Tibial nerve (tissue), 3 donors: ENCODE measurements around the gene EPSTI1.

Experiments used
- POLR2A ChIP-seq, 2 donors: fragments of 450-650 bp; IDR thresholded peaks; one replicate each; pipeline ENCODE4 v1.6.1; 2017; ENCODE audit warnings: antibody characterized with exemption in 2 of 2, mild to moderate bottlenecking in 2 of 2, moderate library complexity in 2 of 2
- TF ChIP-seq, protein P1 (sequence below), 5 experiments: fragments of 200-600 bp in 3 of 5; fragments of 450-650 bp in 2 of 5; sonication (generic) in 3 of 5; IDR thresholded peaks; one replicate each; pipeline ENCODE4 v1.5.1; 2016 to 2019; ENCODE audit warnings: antibody characterized with exemption in 5 of 5, mild to moderate bottlenecking in 3 of 5, moderate library complexity in 2 of 5

DNA sequence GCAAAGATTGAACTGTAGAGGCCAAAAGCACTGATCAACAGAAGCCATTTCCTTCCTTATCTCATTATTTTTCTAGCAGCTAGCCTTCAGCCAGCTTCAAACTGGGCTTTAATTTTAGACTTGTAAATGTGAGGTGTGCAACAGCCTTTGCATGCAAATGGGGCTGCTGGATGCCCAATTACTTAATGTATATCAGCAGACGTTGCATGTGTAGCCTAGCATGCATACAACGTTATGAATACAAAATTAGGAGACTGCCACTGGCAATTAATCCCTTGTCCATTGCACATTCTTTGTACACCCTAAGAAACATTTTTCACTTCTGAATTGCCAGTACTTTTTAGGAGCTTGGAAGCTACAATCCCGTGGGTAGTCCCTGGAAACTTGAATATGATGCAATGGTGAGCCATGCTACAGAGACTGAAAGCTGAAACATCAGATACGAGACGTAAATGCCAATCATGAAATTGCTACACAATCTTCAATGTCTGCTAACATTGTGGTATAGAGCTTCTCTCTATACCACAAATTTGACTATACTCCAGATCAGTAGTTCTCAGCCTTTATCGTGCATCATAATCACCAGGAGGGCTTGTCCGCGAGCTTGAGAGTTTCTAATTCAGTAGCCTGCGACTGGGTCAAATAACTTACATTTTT, 20.2 kb downstream of the EPSTI1 start:
- TF ChIP-seq, protein P1, sequence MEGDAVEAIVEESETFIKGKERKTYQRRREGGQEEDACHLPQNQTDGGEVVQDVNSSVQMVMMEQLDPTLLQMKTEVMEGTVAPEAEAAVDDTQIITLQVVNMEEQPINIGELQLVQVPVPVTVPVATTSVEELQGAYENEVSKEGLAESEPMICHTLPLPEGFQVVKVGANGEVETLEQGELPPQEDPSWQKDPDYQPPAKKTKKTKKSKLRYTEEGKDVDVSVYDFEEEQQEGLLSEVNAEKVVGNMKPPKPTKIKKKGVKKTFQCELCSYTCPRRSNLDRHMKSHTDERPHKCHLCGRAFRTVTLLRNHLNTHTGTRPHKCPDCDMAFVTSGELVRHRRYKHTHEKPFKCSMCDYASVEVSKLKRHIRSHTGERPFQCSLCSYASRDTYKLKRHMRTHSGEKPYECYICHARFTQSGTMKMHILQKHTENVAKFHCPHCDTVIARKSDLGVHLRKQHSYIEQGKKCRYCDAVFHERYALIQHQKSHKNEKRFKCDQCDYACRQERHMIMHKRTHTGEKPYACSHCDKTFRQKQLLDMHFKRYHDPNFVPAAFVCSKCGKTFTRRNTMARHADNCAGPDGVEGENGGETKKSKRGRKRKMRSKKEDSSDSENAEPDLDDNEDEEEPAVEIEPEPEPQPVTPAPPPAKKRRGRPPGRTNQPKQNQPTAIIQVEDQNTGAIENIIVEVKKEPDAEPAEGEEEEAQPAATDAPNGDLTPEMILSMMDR (IDR thresholded peaks at IDR 0.05), result no peak
- TF ChIP-seq POLR2A (IDR thresholded peaks at IDR 0.05), result no peak
